HCT116 (cell line): Measurements from ENCODE around the gene ZNF804A. TPM values are rescaled to one million over a fixed set of nuclear protein-coding genes. Genes with fewer than 3 reads are reported as not detected.

Experiments used
- ATAC-seq: fragments of 200-7000 bp; cut with Tn5 transposase; 2 replicates; pipeline ENCODE4 v1.9.1; 2020; ENCODE audit warnings: mild to moderate bottlenecking, moderate library complexity
- BruUV-seq: library from RNA; stranded (reverse); fragments of 400-500 nt; replicated peaks from 2 replicates; lab custom pipeline; 2021; lab: Mats Ljungman, UMichigan
- CTCF ChIA-PET: fragments of 300-600 bp; sonication (Branson Sonifier 250); formaldehyde crosslinking; loops from one replicate; lab custom pipeline; 2021; ENCODE audit warnings: antibody characterized with exemption; lab: Charles Lee
- POLR2A ChIA-PET: fragments of 300-600, 350-600 bp; sonication (Branson Sonifier 250); formaldehyde crosslinking; loops from one replicate; lab custom pipeline; 2021; ENCODE audit warnings: antibody characterized with exemption; lab: Charles Lee
- RAD21 ChIA-PET, 2 experiments: fragments of 300-600 bp; sonication (Branson Sonifier 250); formaldehyde crosslinking; loops; one replicate each; lab custom pipeline; 2023; ENCODE audit warnings: low total read pairs in 2 of 2; ENCODE audit not compliant: uncharacterized antibody in 2 of 2, unreplicated experiment in 2 of 2, low non-redundant PET in 1 of 2; lab: Charles Lee
- DNase-seq: peaks from one replicate; pipeline ENCODE4 v3.0.0-alpha.2; 2010; ENCODE audit warnings: low read depth, low spot score
- H2AFZ ChIP-seq: fragments of 200-600 bp; shearing (Covaris generic), sonication (generic); 2 replicates; pipeline ENCODE4 v1.6.1; 2017; ENCODE audit warnings: low read depth, mixed run types, mixed read lengths, antibody characterized with exemption, low read length; ENCODE audit not compliant: poor library complexity, severe bottlenecking
- H3K27ac ChIP-seq: 2 replicates; pipeline ENCODE4 v1.5.1; 2012; ENCODE audit warnings: low read depth, low read length
- H3K27me3 ChIP-seq: fragments of 200-600 bp; sonication (generic); 2 replicates; pipeline ENCODE4 v1.6.1; 2016; ENCODE audit warnings: mixed run types, low read length, mixed read lengths; ENCODE audit not compliant: insufficient read depth
- H3K36me3 ChIP-seq, 2 experiments: fragments of 200-500 bp in 1 of 2; fragments of 200-600 bp in 1 of 2; sonication (Bioruptor generic) in 1 of 2; sonication (generic) in 1 of 2; 2 replicates each; pipeline versions ENCODE4 v1.5.1 to v1.6.1; 2014 to 2016; ENCODE audit warnings: low read length in 2 of 2, inconsistent platforms in 1 of 2, mixed read lengths in 1 of 2, mixed run types in 1 of 2; ENCODE audit not compliant: insufficient read depth in 2 of 2, control insufficient read depth in 1 of 2
- H3K4me1 ChIP-seq, 2 experiments: fragments of 200-600 bp in 1 of 2; sonication (generic) in 1 of 2; 2 replicates each; pipeline versions ENCODE4 v1.5.1 to v1.6.1; 2012 to 2017; ENCODE audit warnings: low read length in 2 of 2, inconsistent platforms in 1 of 2, mild to moderate bottlenecking in 1 of 2, mixed read lengths in 1 of 2, mixed run types in 1 of 2, moderate library complexity in 1 of 2; ENCODE audit not compliant: insufficient read depth in 2 of 2, control insufficient read depth in 1 of 2
- H3K4me2 ChIP-seq: fragments of 200-600 bp; sonication (generic); 2 replicates; pipeline ENCODE4 v1.6.1; 2017; ENCODE audit warnings: mixed run types, low read length, mixed read lengths
- H3K4me3 ChIP-seq, 2 experiments: fragments of 200-600 bp in 1 of 2; sonication (generic) in 1 of 2; replicated peaks in 1 of 2; 2 replicates each; pipeline ENCODE4 v1.5.1; 2011 to 2016; ENCODE audit warnings: low read length in 2 of 2, control low read depth in 1 of 2, low read depth in 1 of 2, mild to moderate bottlenecking in 1 of 2, mixed read lengths in 1 of 2, mixed run types in 1 of 2
- H3K79me2 ChIP-seq: fragments of 200-600 bp; sonication (generic); 2 replicates; pipeline ENCODE4 v1.6.1; 2017; ENCODE audit warnings: mild to moderate bottlenecking, mixed run types, low read length, moderate library complexity, mixed read lengths; ENCODE audit not compliant: insufficient read depth
- H3K9ac ChIP-seq: fragments of 200-600 bp; sonication (generic); 2 replicates; pipeline ENCODE4 v1.6.1; 2016; ENCODE audit warnings: low read length, mixed read lengths
- H3K9me2 ChIP-seq: fragments of 200-600 bp; sonication (generic), shearing (Covaris generic); 2 replicates; pipeline ENCODE4 v1.6.1; 2017; ENCODE audit warnings: mixed run types, mild to moderate bottlenecking, moderate library complexity; ENCODE audit not compliant: insufficient read depth
- H3K9me3 ChIP-seq, 2 experiments: fragments of 200-500 bp in 1 of 2; fragments of 200-600 bp in 1 of 2; sonication (Bioruptor generic) in 1 of 2; sonication (generic) in 1 of 2; 2 replicates each; pipeline ENCODE4 v1.6.1; 2014 to 2017; ENCODE audit warnings: low read length in 2 of 2, mixed read lengths in 2 of 2, inconsistent platforms in 1 of 2, low read depth in 1 of 2, mild to moderate bottlenecking in 1 of 2, mixed run types in 1 of 2, moderate library complexity in 1 of 2; ENCODE audit not compliant: control insufficient read depth in 1 of 2, insufficient read depth in 1 of 2
- H4K20me1 ChIP-seq: fragments of 200-600 bp; sonication (generic), shearing (Covaris generic); 2 replicates; pipeline ENCODE4 v1.6.1; 2017; ENCODE audit warnings: mixed run types, mild to moderate bottlenecking, moderate library complexity; ENCODE audit not compliant: insufficient read depth
- CBX3 ChIP-seq: IDR thresholded peaks from 2 replicates; pipeline ENCODE4 v1.6.1; 2012; ENCODE audit warnings: low read depth
- CEBPB ChIP-seq: IDR thresholded peaks from 2 replicates; pipeline ENCODE4 v1.6.1; 2012; ENCODE audit warnings: low read depth
- CTCF ChIP-seq, 3 experiments: fragments of 200-600 bp in 1 of 3; sonication (generic) in 1 of 3; IDR thresholded peaks in 2 of 3; conservative IDR thresholded peaks in 1 of 3; 2 replicates each; pipeline ENCODE4 v1.5.1; 2012 to 2017; ENCODE audit warnings: low read depth in 2 of 3, low read length in 2 of 3, antibody characterized with exemption in 1 of 3, borderline replicate concordance in 1 of 3, control low read depth in 1 of 3, mild to moderate bottlenecking in 1 of 3, mixed read lengths in 1 of 3, mixed run types in 1 of 3, moderate library complexity in 1 of 3; ENCODE audit not compliant: insufficient read depth in 1 of 3
- EGR1 ChIP-seq: IDR thresholded peaks from 2 replicates; pipeline ENCODE4 v1.6.1; 2012; ENCODE audit warnings: low read depth
- ELF1 ChIP-seq: IDR thresholded peaks from 2 replicates; pipeline ENCODE4 v1.6.1; 2012; ENCODE audit warnings: low read depth, borderline replicate concordance
- EZH2 ChIP-seq: fragments of 200-600 bp; sonication (generic); IDR thresholded peaks from 2 replicates; pipeline ENCODE4 v1.6.1; 2017; ENCODE audit warnings: antibody characterized with exemption, mixed run types
- EZH2phosphoT487 ChIP-seq: fragments of 200-600 bp; IDR thresholded peaks from 2 replicates; pipeline ENCODE4 v1.6.1; 2018; ENCODE audit warnings: antibody characterized with exemption, borderline replicate concordance
- FOSL1 ChIP-seq: IDR thresholded peaks from 2 replicates; pipeline ENCODE4 v1.6.1; 2012; ENCODE audit warnings: low read depth
- MAX ChIP-seq: IDR thresholded peaks from 2 replicates; pipeline ENCODE4 v1.6.1; 2012
- POLR2A ChIP-seq: IDR thresholded peaks from 2 replicates; pipeline ENCODE4 v1.7.0; 2011; ENCODE audit warnings: borderline replicate concordance; ENCODE audit not compliant: insufficient read depth, insufficient read length; ENCODE audit errors: extremely low read depth
- POLR2AphosphoS5 ChIP-seq: IDR thresholded peaks from 2 replicates; pipeline ENCODE4 v1.6.1; 2011; ENCODE audit warnings: mild to moderate bottlenecking, low read depth, low read length, moderate library complexity
- REST ChIP-seq: IDR thresholded peaks from 2 replicates; pipeline ENCODE4 v1.6.1; 2012; ENCODE audit warnings: low read depth
- SIN3A ChIP-seq: IDR thresholded peaks from 2 replicates; pipeline ENCODE4 v1.6.1; 2012; ENCODE audit warnings: low read depth
- SRF ChIP-seq: IDR thresholded peaks from 2 replicates; pipeline ENCODE4 v1.6.1; 2012; ENCODE audit warnings: low read depth
- TCF7L2 ChIP-seq: IDR thresholded peaks from 2 replicates; pipeline ENCODE4 v1.7.0; 2011; ENCODE audit warnings: borderline replicate concordance, inconsistent platforms; ENCODE audit not compliant: insufficient read depth, insufficient read length; ENCODE audit errors: extremely low read depth
- ZFX ChIP-seq: fragments of 450-650 bp; IDR thresholded peaks from 2 replicates; pipeline ENCODE4 v1.6.1; 2017
- intact Hi-C: fragments of 100-400 bp; cut with micrococcal nuclease; formaldehyde crosslinking; loops from 2 replicates; pipeline ENCODE4 v1.10.0; 2022
- total RNA-seq: library from RNA; stranded (reverse); gene quantifications from one replicate; pipeline ENCODE4 v1.2.1, GENCODE V29; 2021; ENCODE audit not compliant: unreplicated experiment

Gene ZNF804A
- total RNA-seq, 1 experiment from 2014 or later: 0.61 TPM

GRCh38 chr2:184689638-184690037 lies 91.3 kb downstream of the ZNF804A start:
- Histone ChIP-seq H3K27ac (no peak overlapping the region), H3K4me3 (no peak overlapping the region), H3K4me2 (no peak overlapping the region), H2AFZ (no peak overlapping the region), H3K9me3 (no peaks in the 10 kb centered on the region), H3K36me3 (no peaks in the 10 kb centered on the region), H3K9ac (no peak overlapping the region), H3K27me3 (no peaks in the 10 kb centered on the region), H3K79me2 (no peaks in the 10 kb centered on the region), H3K9me2 (no peaks in the 10 kb centered on the region), H3K4me1 (no peaks in the 10 kb centered on the region)
- intact Hi-C loops: no loop called here
- BruUV-seq: no TSS peak
- RAD21 ChIA-PET: no interaction called here
- TF ChIP-seq POLR2AphosphoS5: no peak
- TF ChIP-seq EZH2phosphoT487: no peak
- TF ChIP-seq CEBPB: no peak
- TF ChIP-seq EZH2: no peak
- TF ChIP-seq SIN3A: no peak
- no peak for TF ChIP-seq MAX
- TF ChIP-seq REST: no peak
- TF ChIP-seq CBX3: no peak
- TF ChIP-seq EGR1: no peak
- TF ChIP-seq FOSL1: no peak
- no peak for TF ChIP-seq ZFX
- no peak for TF ChIP-seq TCF7L2
- no peak for TF ChIP-seq POLR2A
- no peak for TF ChIP-seq SRF
- TF ChIP-seq ELF1: no peak
- no peak for TF ChIP-seq CTCF (IDR thresholded peaks at IDR 0.05 in 2 of 3, conservative IDR thresholded peaks at IDR 0.05 in 1 of 3; ENCODE audit: borderline replicate concordance in 1 of 3, insufficient read depth in 1 of 3, low read depth in 2 of 3, low read length in 2 of 3)
- TF ChIP-seq, all 23 proteins: peak for 0
- ChIA-PET CTCF (no interaction called here), POLR2A (no interaction called here)
- no peaks in the 10 kb centered on the region for H4K20me1 ChIP-seq
- DNase-seq (no peak), ATAC-seq (no peak)
